Globus pallidus (tissue), 1 donor: ENCODE results near the gene MRPS9.

Experiments
- DNase-seq: peaks from one replicate; pipeline ENCODE4 v3.0.0-alpha.2; 2015; ENCODE audit warnings: low spot score

The MRPS9 gene

DNA sequence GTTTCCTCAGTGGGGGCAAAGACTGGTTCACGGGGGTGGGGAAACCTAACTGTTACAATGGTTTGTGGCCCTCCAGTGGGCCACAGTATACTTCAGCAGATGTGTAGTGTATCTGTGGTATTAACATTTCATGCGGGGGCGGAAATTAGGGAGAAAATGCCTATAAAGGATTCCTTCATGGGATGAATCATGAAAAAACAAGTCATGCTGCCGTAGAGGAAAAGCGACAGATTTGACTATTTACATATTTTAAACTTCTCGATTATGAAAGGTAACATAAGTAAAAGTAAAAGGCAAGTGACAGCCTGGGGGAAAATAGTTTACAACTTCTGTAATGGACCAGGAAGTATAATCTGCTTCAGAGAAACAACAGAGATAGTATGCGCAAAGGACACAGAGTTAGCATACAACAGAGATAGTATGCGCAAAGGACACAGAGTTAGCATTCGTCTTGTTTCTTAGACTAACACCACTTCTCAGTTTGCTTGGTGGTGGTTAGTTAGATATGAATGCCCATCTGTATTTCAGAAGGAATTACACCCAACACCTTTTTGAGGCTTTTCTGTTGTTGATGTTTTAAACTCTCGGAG lies 41.1 kb downstream of the MRPS9 start:
- no peak for DNase-seq

DNA sequence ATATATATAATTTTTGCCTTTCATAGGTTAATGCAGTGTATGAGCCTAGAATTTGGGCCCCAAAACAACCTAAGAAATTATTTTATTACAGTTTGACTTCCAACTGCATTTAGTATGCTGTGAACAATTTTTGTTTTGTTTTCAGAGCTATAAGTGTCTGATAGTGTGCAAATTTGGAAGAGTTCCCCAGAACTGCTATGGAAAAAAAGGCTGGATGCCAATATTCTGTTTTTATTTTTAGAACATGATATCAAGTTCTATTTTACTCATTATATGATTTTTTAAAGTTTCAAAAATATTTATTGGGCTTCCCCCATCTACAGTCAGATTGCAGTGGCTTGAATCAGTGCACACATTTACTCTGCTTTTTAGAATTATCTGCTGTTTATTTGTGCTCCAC lies 42.6 kb downstream of the MRPS9 start:
- DNase-seq: no peak

DNA sequence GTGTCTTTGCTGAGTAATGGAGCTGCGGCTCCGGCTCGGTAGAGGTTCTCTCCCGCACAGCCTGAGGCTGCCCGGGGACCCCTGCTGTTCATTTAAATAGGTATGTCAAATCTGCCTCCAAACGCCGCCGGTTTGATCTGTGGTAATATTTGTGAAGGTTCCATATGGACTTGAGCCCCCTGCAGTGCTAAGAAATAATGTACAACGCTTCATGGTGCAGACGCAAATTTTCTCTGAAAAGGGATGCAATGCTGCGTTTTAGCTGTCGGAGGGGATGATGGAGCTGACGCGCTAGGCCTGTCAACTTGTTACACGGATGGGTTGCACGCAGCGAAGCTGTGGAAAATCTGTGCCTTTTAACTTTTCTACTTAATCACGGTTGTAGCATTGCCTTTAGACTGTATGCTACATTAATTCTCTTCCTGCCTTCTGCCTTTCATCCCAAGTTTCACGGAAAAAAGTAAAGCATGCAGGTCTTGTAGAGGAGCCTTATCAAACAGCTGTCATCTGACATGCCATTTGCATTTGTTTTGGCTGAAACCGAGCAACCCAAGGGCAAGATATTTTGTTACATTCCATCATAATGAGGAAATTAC lies 43.2 kb downstream of the MRPS9 start:
- DNase-seq: no peak

DNA sequence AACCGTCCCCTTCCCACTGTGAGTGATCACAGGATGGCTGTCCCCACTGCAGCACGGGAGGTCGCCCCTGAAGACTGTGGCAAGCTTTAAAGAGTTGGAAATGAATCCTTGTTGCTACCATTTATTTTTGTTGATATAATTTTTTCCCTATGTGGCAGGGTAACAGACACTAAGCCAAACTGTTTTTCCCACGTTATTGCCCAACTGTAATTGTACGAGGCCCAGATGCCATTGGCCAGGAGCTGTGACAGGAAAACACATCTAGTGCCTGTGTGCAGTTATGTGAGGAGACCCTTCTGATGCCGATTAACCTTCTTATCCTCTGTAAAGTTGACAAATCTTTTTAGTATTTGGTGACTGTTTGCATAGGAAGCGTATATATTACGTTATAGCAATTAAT lies 44.2 kb downstream of the MRPS9 start:
- no peak for DNase-seq

DNA sequence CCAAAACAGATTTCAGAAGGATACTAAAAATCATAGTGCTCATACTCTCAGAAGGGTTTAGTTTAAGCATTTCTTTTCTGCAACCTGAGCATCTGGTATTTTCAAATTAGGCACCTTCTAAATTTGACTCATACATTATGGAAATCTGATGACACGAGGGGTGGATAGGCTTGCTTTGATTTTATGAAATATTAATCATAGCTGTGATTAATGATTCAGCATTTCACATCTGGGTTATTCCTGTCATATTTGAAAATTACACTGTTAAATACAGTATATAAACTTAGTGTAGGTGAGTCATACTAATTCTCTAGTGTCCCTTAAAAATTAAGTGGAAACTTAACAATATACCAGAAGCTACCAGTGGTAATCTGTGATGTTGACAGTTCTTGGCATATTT lies 47.7 kb downstream of the MRPS9 start:
- no peak for DNase-seq

DNA sequence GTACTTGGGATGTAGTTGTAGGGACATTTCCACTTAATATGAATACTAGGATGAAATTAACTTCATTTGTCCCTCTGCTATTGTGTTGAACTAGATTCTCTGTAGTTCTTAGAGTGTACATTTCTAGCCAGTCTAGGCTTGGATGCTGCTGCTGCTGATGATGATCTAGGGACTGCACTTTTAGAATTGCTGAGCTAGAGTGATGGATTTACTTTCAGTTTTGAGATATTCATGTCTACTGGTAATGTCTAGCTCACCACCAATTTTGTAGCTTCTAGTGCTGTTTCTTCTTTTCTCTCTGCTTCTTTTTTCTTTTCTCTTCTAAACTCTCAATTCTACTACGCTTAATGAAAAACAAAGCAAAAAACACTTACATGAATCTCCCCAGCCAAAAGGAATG lies 49.4 kb downstream of the MRPS9 start:
- no peak for DNase-seq

DNA sequence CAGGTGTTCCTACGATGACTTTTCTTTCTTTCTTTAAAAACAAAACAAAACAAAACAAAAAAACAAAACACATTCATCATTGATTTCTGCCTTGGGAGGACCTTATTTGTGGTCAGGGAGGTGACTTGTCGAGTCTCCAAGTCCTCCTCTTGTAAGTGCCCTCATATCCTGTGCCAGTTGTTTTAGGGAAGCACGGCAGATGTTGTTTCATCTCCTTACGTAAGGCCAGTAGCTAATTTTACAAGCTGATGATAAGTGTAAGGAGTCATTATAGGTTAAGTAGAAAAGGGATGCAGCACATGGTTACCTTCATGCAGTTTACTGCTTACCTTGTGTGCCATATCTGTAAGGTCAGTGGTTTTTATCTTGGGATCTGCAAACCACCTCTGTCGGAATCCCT lies 52.2 kb downstream of the MRPS9 start:
- DNase-seq: no peak

DNA sequence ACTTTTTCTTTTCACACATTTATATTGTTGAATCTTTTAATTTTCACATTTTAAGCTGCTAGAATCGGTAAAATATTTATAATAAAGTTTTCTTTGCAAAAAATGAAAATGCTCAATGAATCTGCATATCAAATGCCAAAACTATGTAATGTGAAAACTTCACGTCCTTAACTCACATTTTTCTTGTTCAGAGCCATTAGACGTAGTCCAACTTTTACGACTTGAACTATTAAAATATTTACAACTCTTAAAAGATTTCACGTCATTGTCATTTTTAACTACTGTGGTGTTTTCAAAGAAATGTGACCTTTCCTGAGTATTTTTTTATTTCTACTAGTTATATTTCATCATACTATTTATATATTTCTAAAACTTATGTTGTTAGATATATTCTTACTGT lies 54.9 kb downstream of the MRPS9 start:
- DNase-seq: no peak

DNA sequence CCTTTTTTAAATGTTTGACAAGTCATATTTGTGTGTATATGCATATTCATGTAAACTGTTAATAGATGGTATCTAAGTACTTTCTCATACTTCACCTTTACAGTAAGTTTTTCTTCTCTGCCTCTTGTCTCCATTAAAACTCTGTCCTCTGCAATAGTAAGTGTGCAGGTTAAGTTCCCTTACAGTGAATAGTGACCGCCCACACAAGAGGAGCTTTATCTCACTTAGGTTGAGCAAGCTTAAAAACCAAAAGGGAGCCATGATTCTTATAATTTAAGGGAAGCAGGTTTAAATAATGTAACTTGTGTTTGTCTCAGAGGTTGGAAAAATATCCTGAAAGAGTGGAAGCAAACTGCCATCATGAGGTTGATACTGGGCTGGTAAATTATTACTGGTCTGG lies 61.3 kb downstream of the MRPS9 start:
- DNase-seq: no peak

DNA sequence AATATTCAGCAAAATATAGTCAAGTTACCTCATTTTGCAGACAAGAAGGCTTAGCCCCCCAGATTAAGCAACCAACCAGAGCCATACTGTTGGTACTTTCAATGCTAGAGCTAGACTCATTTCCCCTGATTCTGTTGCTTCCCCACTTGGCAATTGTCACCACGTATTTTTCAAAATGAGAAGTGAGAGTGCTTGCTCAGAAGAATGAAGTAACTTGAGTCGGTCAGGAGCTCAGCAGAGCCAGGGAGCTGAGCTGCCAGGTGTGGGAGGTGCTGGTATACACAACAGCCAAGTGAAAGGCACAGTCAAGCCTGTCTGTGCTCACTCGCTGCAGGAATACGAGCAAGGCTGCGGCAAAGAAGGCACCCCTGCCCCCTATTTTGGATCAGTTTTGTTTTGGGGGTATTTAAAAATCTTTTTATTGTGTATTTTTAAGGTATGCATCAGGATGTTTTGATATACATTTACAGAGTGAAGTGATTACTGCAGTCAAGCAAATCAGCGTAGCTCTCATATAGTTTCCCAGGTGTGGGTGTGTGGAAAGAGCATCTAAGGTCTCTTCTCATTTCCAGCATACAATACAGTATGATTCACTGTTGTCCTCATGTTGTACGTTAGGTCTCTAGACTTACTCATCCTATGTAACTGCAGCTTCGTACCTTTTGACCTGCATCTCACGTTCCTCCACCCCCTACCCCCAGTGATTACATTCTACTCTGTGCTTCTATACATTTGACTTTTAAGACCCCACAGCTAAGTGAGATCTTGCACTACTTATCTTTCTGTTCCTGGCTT lies 62.4 kb downstream of the MRPS9 start:
- DNase-seq: peak; percentile 5

DNA sequence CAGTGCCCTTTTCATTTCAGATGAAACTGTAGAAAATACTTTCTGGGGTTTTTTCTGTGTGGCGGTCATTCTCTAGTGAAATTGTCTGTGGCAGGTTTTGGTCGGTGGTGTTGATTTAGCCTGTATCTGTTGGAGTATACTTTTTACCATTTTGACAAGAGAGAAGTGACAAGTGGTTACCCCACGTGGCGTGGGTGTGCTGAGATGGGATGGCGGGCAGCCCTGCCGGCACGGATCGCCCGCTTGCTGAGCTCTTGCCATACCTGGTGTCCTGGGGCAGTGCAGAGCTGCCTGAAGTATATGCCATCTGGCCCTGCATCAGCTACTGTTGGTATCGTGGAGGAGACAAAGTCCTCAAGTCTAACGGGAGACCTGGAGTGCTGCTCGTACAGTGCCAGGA lies 64.1 kb downstream of the MRPS9 start:
- no peak for DNase-seq

DNA sequence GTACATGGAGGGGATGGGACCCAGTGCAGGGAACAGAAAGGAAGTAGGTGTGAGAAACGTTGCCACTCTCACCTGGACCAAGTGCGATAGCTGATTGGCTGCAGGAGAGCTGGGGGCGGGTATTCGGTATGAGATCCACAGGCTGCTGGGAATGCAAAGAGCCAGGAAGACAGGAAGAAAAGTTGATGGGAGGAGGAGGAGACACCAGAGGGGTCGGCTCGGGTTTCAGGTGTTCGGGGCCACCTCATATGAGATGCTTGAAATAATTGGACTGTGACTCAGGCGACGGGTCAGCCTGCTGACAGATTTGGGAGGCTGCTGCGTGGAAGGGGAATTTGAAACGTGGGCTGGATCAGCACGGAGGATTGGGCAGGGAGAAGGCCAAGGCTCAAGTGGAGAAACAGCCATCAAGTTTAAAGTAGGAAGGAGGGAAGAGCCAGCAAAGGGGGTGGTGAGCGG lies 65.1 kb downstream of the MRPS9 start:
- DNase-seq: no peak

DNA sequence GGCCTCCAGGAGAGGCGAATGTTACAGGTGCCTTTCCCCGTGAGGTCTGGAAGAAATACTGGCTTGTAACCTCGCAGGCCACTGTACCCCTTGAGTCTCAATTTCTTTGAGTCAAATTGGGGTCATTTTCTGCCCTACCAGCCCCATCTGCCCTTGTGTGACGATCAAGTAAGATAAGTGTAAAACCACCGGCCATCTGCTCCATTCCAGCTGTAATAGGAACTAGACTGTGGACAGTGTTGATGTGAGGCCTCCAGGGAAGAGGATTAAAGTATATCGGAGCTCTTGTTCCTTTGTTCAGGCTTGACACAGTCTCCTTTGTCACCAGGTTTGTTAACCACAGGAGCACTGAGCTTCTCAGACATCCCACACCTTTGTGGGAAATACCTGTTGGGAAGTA lies 65.6 kb downstream of the MRPS9 start:
- no peak for DNase-seq

DNA sequence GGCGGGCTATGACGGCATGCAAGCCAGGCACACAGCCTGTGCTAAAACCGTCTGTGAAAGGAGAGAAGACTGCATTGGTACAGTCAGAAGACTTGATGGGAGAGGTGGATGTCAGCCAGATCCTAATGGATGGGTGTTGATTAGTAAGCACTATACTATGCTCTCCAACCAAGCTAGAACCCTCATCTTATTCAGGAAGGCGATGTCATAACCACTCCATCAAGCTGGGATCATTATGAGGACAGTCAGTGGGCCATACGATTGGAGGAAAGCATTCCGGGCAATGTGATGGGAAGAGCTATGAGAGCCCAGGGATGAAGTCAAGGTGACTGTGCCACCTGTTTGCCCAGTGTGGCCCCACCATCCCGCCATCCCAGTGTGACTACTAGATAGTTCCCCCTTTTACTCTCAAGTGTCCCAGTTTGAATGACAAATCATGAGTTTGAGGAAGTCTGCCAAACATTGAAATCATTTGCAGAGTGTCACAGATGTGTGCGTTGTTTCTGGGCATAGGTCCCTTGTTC lies 66.4 kb downstream of the MRPS9 start:
- DNase-seq: no peak

DNA sequence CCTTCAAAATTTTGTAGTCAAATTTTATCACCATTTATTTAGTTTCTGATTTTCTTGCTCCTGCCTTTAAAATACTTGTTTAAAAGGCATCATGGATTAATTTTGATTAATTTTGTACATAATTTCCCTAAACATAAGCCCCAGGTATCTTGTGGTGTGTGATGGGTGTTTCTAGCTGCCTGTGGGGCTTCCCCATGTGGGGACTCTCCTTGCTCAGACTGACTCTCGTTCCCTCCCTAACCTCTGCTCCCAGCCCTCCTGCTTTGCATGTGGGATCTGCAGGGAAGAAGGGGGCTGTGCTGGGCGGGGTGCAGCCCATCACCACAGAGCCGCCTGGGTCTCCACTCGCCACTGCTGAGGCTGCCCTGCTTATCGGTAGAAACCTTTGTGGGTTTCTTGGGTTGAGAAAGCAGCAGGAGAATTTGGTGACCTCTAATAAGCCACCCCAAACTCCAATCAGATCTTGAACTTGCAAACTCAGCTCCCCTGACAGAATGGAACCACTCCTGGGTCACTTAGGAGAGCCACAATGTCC lies 72.5 kb downstream of the MRPS9 start:
- no peak for DNase-seq

DNA sequence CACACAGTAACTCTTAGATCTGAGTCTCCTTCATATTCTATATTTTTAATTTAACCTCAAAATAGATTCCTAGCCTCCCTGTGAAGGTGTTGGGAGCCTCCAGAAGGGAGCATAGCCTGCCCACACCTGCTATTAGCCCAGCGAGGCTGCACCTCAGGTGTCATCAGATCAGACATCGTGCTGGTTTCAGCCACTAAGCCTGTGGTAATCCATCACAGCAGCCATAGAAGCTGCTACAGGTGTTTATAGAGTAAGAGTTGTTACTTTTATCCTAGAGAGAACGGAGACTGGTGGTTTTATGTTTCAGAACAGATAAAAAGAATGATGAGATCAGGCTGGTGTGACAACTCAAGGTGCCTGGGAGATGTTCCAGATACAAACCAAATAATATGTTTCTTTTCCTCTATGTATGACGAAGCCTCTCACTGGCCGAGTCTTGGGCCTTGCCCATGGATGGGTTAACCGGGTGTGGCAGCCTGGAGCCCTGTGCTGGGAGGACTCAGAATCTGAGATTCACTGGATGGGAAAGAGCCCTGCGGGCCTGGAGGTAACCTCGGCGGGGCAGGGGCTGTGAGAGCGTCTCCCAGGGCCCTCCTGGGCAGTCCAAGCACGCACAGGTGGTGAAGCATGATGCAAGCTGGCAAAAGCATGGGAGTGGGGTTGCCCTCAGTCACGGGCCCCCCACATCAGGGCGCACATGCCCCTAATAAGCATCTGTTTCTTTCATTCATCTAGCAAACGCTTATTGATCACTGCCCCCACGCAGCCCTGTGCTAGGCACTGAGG lies 73.7 kb downstream of the MRPS9 start:
- no peak for DNase-seq

DNA sequence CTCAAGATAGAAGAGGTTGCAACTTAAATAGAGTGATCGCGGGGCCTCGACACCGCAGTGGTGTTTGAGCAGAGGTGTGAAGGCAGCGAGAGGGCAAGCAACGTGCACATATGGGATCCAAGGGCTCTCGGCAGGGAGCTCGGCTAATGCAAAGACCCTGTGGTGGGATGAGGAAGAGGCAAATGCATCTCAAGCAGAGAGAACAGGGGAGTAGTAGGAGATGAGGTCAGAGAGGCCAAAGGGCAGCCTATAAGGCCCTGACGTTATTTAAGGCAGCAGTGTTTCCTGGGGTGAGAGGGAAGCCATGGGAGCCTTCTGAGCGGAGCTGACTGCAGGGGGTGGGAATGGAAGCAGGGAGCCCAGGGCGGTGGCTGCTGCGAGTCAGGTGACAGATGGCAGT lies 74.5 kb downstream of the MRPS9 start:
- DNase-seq: no peak

DNA sequence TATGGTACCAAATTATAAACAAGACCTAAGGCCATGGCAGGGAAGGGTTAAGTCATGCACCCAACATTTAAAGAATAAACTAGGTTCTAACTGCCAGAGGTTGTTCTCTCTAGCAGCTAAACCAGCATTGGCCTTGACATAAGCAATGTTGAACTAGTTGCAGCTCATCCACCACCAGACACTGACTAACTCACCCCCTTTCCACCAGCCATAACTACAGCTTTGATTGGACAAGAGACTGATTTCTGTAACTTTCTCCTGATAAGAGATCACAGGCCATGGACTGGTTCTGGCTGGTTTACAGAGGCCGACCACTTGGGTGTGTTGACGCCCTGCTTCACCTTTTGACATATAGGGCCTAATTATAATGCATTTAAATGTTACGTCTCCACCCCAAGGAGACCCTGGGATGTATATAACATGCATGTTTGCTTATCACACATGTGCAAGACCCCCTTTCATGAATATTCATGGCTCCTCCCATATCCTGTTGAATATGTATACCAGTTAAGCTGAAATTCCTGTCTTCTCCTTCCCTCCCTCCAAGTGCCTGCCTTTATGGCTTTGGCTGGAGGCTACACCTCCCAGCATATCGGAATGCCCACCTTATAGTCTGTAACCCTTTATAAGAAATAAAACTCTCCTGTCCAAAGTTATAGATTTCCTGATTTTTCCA lies 75.9 kb downstream of the MRPS9 start:
- no peak for DNase-seq

DNA sequence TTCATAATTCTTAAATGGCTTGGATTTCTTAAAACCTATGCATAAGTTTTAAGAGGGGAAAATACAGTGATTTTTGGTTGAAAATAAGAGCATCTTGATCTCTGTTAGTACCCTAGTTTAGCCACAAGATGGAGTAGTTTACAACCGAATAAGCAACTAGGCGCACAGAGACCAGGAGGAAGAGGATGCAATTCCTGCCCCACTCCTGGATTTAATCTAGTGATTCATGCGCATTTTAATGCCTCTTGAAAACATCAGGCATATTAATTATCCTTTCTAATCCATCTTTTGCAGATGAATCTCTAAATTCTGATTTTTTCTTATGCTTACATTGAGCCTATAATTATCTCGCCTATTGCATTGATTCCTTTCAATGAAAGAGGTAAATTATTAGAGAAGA lies 76.7 kb downstream of the MRPS9 start:
- peak; percentile 55 for DNase-seq

DNA sequence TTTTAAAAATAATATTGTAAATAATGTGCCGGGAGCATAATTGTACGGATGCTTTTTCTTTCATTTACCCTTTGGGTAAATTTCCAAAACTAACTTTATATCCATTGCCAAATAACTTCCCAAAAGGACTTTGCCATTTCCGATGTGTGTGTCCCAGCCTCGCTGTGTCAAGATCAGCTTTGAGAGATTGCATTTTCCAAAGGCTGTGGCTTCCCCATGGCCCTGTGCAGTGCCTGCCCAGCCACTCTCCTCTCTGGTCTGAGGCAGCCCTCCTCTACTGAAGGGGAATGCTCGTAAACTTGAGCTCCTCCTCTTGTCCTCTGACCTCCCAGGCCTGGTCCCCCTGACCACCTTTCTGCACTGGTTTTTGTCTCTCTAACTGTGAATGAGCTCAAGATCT lies 78.5 kb downstream of the MRPS9 start:
- no peak for DNase-seq

DNA sequence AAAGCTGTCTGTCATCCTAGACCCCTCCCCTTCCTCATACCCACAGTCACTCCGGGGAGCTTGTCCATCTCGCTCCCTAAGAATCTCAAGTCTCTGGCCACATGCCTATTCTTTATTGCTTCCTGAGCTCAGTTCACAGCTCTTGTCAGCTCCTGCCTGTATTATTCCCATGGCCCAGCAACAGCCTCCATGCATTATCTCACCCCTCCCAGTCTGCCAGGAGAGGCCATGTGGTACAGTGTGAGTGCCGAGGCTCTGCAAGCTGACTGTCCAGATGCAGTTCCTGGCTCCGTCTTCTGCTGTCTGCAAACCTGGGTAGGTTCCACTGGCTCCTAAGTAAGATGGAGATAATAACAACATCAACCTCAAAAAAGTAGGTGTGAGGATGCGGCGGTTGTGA lies 79.7 kb downstream of the MRPS9 start:
- DNase-seq: no peak

DNA sequence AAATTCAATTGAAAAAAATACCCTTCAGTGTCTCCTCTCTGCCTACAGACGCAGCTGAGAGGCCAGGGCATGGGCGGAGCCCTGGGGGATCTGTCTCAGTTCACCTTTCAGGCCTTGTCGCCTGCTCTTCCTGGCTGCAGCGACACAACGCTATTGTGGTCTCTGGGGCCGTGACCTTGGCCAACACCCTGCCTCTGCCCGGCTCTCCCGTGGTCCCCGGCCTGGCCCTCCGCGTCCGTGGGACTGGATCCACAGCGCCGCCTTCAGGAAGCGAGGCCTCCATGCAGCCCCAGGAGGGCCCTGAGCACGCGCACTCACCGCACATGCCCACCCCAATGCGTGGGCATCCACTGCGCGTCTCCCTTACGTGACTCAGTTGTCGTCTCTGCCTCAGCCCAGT lies 81.1 kb downstream of the MRPS9 start:
- DNase-seq: no peak
